Neural crest cell (in vitro differentiated cells): ENCODE data around the gene RABGAP1L. TPM values are rescaled to one million over a fixed set of nuclear protein-coding genes. Genes with fewer than 3 reads are reported as not detected.
A peak's percentile ranks its signal among the peaks of the same experiment; 100 is the strongest.

Experiments
- DNase-seq: peaks from one replicate; pipeline ENCODE4 v3.0.0; 2021; ENCODE audit warnings: low read depth, mixed read lengths, low spot score
- H3K27ac Mint-ChIP-seq: one replicate; pipeline ENCODE4 v1.8.0; 2021; ENCODE audit warnings: mild to moderate bottlenecking, mixed read lengths; ENCODE audit not compliant: unreplicated experiment
- H3K27me3 Mint-ChIP-seq: 2 replicates; pipeline ENCODE4 v1.8.0; 2021; ENCODE audit warnings: low read depth, mild to moderate bottlenecking, mixed read lengths
- H3K36me3 Mint-ChIP-seq: 2 replicates; pipeline ENCODE4 v1.8.0; 2021; ENCODE audit warnings: low read depth, mild to moderate bottlenecking, mixed read lengths
- H3K4me1 Mint-ChIP-seq: 2 replicates; pipeline ENCODE4 v1.8.0; 2021; ENCODE audit warnings: mixed read lengths
- H3K4me3 Mint-ChIP-seq: one replicate; pipeline ENCODE4 v1.8.0; 2021; ENCODE audit warnings: mild to moderate bottlenecking, mixed read lengths
- H3K9me3 Mint-ChIP-seq: 2 replicates; pipeline ENCODE4 v1.8.0; 2021; ENCODE audit warnings: mixed read lengths
- CTCF ChIP-seq: fragments of 200-600 bp; sonication (generic); conservative IDR thresholded peaks from 2 replicates; pipeline ENCODE4 v1.5.0; 2021; ENCODE audit warnings: antibody characterized with exemption, mild to moderate bottlenecking
- long read RNA-seq: library from polyadenylated mRNA; unstranded; transcript quantifications from one replicate; pipeline ENCODE4 v2.0.0, GENCODE V29; 2020
- total RNA-seq: library from RNA; stranded (reverse); gene quantifications from 2 replicates; pipeline ENCODE4 v1.2.1, GENCODE V29; 2021

The RABGAP1L gene
- total RNA-seq = 23.1 and 25.6 TPM in 2 replicates
- long read RNA-seq, full-length matches to known transcripts = 4 of 20 reads
- long read RNA-seq, partial matches to known transcripts = 8 of 20 reads
- long read RNA-seq, other reads (novel, unspliced or antisense) = 8 of 20 reads

- Mint-ChIP-seq H3K9me3 (no peaks in the 10 kb centered on the region), H3K27ac (peak within 1 kb of the TSS; percentile 97), H3K36me3 (no peaks in the 10 kb centered on the region), H3K27me3 (peaks cover 3% of the 10 kb centered on the region), H3K4me3 (peak within 1 kb of the TSS; percentile 88), H3K4me1 (peaks cover 19% of the 10 kb centered on the region)
- TF ChIP-seq CTCF = peak; percentile 25
- peak; percentile 83 for DNase-seq
These were observed at the start of gene RABGAP1L for GRCh38 chr1:174159252-174160108. TSS of gene RABGAP1L (plus strand) at chr1:174159520.

- Mint-ChIP-seq H3K4me3 (no peak overlapping the region), H3K36me3 (no peaks in the 10 kb centered on the region), H3K27ac (no peak overlapping the region), H3K4me1 (peaks cover 13% of the 10 kb centered on the region), H3K27me3 (no peaks in the 10 kb centered on the region), H3K9me3 (no peaks in the 10 kb centered on the region)
- DNase-seq = no peak
- no peak for TF ChIP-seq CTCF
These were observed 49.3 kb upstream of the RABGAP1L start for GRCh38 chr1:174110053-174110452.

- no peaks in the 10 kb centered on the region for H3K36me3 Mint-ChIP-seq
- no peaks in the 10 kb centered on the region for H3K27me3 Mint-ChIP-seq
- TF ChIP-seq CTCF = no peak
- no peak overlapping the region for H3K4me3 Mint-ChIP-seq
- DNase-seq = no peak
- H3K9me3 Mint-ChIP-seq = no peaks in the 10 kb centered on the region
- peaks cover 14% of the 10 kb centered on the region for H3K4me1 Mint-ChIP-seq
- H3K27ac Mint-ChIP-seq = no peak overlapping the region
These were observed 46.7 kb upstream of the RABGAP1L start for GRCh38 chr1:174112489-174113162.

GRCh38 chr1:174114106-174114505, 45.2 kb upstream of the RABGAP1L start:
- Mint-ChIP-seq H3K27ac (no peak overlapping the region), H3K36me3 (no peaks in the 10 kb centered on the region), H3K9me3 (no peaks in the 10 kb centered on the region), H3K27me3 (no peaks in the 10 kb centered on the region), H3K4me3 (no peak overlapping the region), H3K4me1 (peaks cover 14% of the 10 kb centered on the region)
- TF ChIP-seq CTCF = no peak
- no peak for DNase-seq

- no peak overlapping the region for H3K27ac Mint-ChIP-seq
- no peak overlapping the region for H3K4me3 Mint-ChIP-seq
- peaks cover 14% of the 10 kb centered on the region for H3K4me1 Mint-ChIP-seq
- H3K36me3 Mint-ChIP-seq = no peaks in the 10 kb centered on the region
- TF ChIP-seq CTCF = peak; percentile 77
- no peaks in the 10 kb centered on the region for H3K27me3 Mint-ChIP-seq
- no peaks in the 10 kb centered on the region for H3K9me3 Mint-ChIP-seq
- DNase-seq = peak; percentile 31
These were observed 44.4 kb upstream of the RABGAP1L start for GRCh38 chr1:174114788-174115448.
